Trophoblast cell (in vitro differentiated cells and primary cell): ENCODE results near the gene CUL7.
A peak's percentile ranks its signal among the peaks of the same experiment; 100 is the strongest.

ENCODE experiments used
- DNase-seq, 2 donors: peaks; one replicate each; pipeline ENCODE4 v3.0.0-alpha.2; 2016
- H2AFZ ChIP-seq: 2 replicates; pipeline ENCODE4 v1.6.1; 2013; ENCODE audit warnings: low read length, moderate library complexity, mild to moderate bottlenecking; ENCODE audit not compliant: insufficient read depth, poor library complexity
- H2AK5ac ChIP-seq: 2 replicates; pipeline ENCODE4 v1.6.1; 2013; ENCODE audit warnings: mild to moderate bottlenecking, low read length
- H2BK120ac ChIP-seq: 2 replicates; pipeline ENCODE4 v1.6.1; 2013; ENCODE audit warnings: low read length, mild to moderate bottlenecking, moderate library complexity; ENCODE audit not compliant: insufficient read depth, poor library complexity
- H2BK12ac ChIP-seq: 2 replicates; pipeline ENCODE4 v1.6.1; 2013; ENCODE audit warnings: mild to moderate bottlenecking, low read length, moderate library complexity
- H2BK5ac ChIP-seq: 2 replicates; pipeline ENCODE4 v1.6.1; 2013; ENCODE audit warnings: low read length, low read depth, moderate library complexity, mild to moderate bottlenecking; ENCODE audit not compliant: poor library complexity
- H3K14ac ChIP-seq: 2 replicates; pipeline ENCODE4 v1.6.1; 2013; ENCODE audit warnings: mild to moderate bottlenecking, low read length
- H3K18ac ChIP-seq: 2 replicates; pipeline ENCODE4 v1.6.1; 2013; ENCODE audit warnings: mild to moderate bottlenecking, low read length
- H3K23ac ChIP-seq: 2 replicates; pipeline ENCODE4 v1.6.1; 2013; ENCODE audit warnings: low read length
- H3K27ac ChIP-seq: 2 replicates; pipeline ENCODE4 v1.5.1; 2013; ENCODE audit warnings: low read depth, mild to moderate bottlenecking, inconsistent platforms, low read length, moderate library complexity
- H3K27me3 ChIP-seq: 2 replicates; pipeline ENCODE4 v1.6.1; 2013; ENCODE audit warnings: inconsistent platforms, mild to moderate bottlenecking, low read length, moderate library complexity; ENCODE audit not compliant: insufficient read depth
- H3K36me3 ChIP-seq, 2 experiments: 1 replicate in 1 of 2; 2 replicates in 1 of 2; pipeline ENCODE4 v1.6.1; 2013; ENCODE audit warnings: low read length in 2 of 2, mild to moderate bottlenecking in 2 of 2, moderate library complexity in 1 of 2; ENCODE audit not compliant: insufficient read depth in 2 of 2, control insufficient read depth in 1 of 2
- H3K4ac ChIP-seq: 2 replicates; pipeline ENCODE4 v1.6.1; 2013; ENCODE audit warnings: low read depth, mild to moderate bottlenecking, low read length, moderate library complexity
- H3K4me1 ChIP-seq, 2 experiments: 1 replicate in 1 of 2; 2 replicates in 1 of 2; pipeline ENCODE4 v1.6.1; 2013; ENCODE audit warnings: low read length in 2 of 2, mild to moderate bottlenecking in 2 of 2, moderate library complexity in 1 of 2; ENCODE audit not compliant: insufficient read depth in 2 of 2, control insufficient read depth in 1 of 2
- H3K4me2 ChIP-seq: 2 replicates; pipeline ENCODE4 v1.6.1; 2013; ENCODE audit warnings: inconsistent platforms, mild to moderate bottlenecking, low read length, moderate library complexity
- H3K4me3 ChIP-seq: 2 replicates; pipeline ENCODE4 v1.5.1; 2013; ENCODE audit warnings: mild to moderate bottlenecking, low read depth, low read length, inconsistent platforms
- H3K79me1 ChIP-seq: one replicate; pipeline ENCODE4 v1.6.1; 2013; ENCODE audit warnings: low read length
- H3K79me2 ChIP-seq: 2 replicates; pipeline ENCODE4 v1.6.1; 2013; ENCODE audit warnings: low read length, mild to moderate bottlenecking; ENCODE audit not compliant: control insufficient read depth, insufficient read depth, poor library complexity
- H3K9ac ChIP-seq: 2 replicates; pipeline ENCODE4 v1.6.1; 2013; ENCODE audit warnings: mild to moderate bottlenecking, low read length
- H3K9me3 ChIP-seq: 2 replicates; pipeline ENCODE4 v1.6.1; 2013; ENCODE audit warnings: low read depth, mild to moderate bottlenecking, control low read depth, inconsistent platforms, low read length; ENCODE audit not compliant: insufficient read depth
- H4K12ac ChIP-seq: 2 replicates; pipeline ENCODE4 v1.6.1; 2013; ENCODE audit warnings: low read depth, mild to moderate bottlenecking, low read length, moderate library complexity
- H4K8ac ChIP-seq: 2 replicates; pipeline ENCODE4 v1.6.1; 2013; ENCODE audit warnings: low read depth, mild to moderate bottlenecking, low read length, moderate library complexity
- H4K91ac ChIP-seq: one replicate; pipeline ENCODE4 v1.6.1; 2013; ENCODE audit warnings: low read depth, mild to moderate bottlenecking, low read length, moderate library complexity
- WGBS: extraction: QIAGEN DNeasy Blood & Tissue Kit; methylation state at CpG from one replicate; pipeline ENCODE4 v1.1.7; 2013; ENCODE audit warnings: missing lambda C conversion rate; ENCODE audit not compliant: insufficient read length, insufficient coverage; ENCODE audit errors: extremely low coverage; 5-methylcytosine and 5-hydroxymethylcytosine counted together

CUL7 gene

GRCh38 chr6:43058531-43058930 is 4.9 kb upstream of the CUL7 start:
- Histone ChIP-seq H3K23ac (no peak overlapping the region), H3K14ac (no peak overlapping the region), H3K4me3 (no peak overlapping the region), H2BK120ac (no peak overlapping the region), H3K4me1 (peaks cover 17 to 25% of the 10 kb centered on the region in 2 experiments), H3K4me2 (peak overlapping the region; percentile 91), H4K91ac (no peak overlapping the region), H4K12ac (no peak overlapping the region), H3K79me2 (peaks cover 5% of the 10 kb centered on the region), H3K36me3 (peaks cover 7 to 16% of the 10 kb centered on the region in 2 experiments), H3K18ac (no peak overlapping the region), H3K9me3 (no peaks in the 10 kb centered on the region), H2AK5ac (no peak overlapping the region), H3K27me3 (no peaks in the 10 kb centered on the region), H4K8ac (no peak overlapping the region), H2BK12ac (no peak overlapping the region), H3K4ac (peak overlapping the region; percentile 34), H3K9ac (peak overlapping the region; percentile 73), H2BK5ac (no peak overlapping the region), H3K27ac (no peak overlapping the region), H2AFZ (no peak overlapping the region), H3K79me1 (peaks cover 15% of the 10 kb centered on the region)
- peak in 1 of 2 donors; percentile 42 for DNase-seq
- WGBS = no CpG with 5 or more reads among the region's 1 CpG

GRCh38 chr6:43055966-43056365 is 2.3 kb upstream of the CUL7 start:
- H4K8ac ChIP-seq = no peak overlapping the region
- H4K91ac ChIP-seq = no peak overlapping the region
- no peaks in the 10 kb centered on the region for H3K9me3 ChIP-seq
- peak overlapping the region; percentile 5 for H3K4me2 ChIP-seq
- H4K12ac ChIP-seq = no peak overlapping the region
- WGBS = no CpG with 5 or more reads among the region's 8 CpGs
- H3K18ac ChIP-seq = no peak overlapping the region
- H3K79me1 ChIP-seq = peaks cover 23% of the 10 kb centered on the region
- H2AK5ac ChIP-seq = no peak overlapping the region
- peak overlapping the region; percentile 48 for H3K27ac ChIP-seq
- DNase-seq = peak; percentile 95 to 96
- no peak overlapping the region for H2AFZ ChIP-seq
- no peak overlapping the region for H2BK120ac ChIP-seq
- no peak overlapping the region for H3K23ac ChIP-seq
- H3K79me2 ChIP-seq = peaks cover 12% of the 10 kb centered on the region
- H3K14ac ChIP-seq = no peak overlapping the region
- no peak overlapping the region for H2BK12ac ChIP-seq
- H3K9ac ChIP-seq = no peak overlapping the region
- H3K27me3 ChIP-seq = no peaks in the 10 kb centered on the region
- peaks cover 10 to 19% of the 10 kb centered on the region in 2 experiments for H3K36me3 ChIP-seq
- peaks cover 25 to 45% of the 10 kb centered on the region in 2 experiments for H3K4me1 ChIP-seq
- H3K4ac ChIP-seq = no peak overlapping the region
- H2BK5ac ChIP-seq = peak overlapping the region; percentile 22
- no peak overlapping the region for H3K4me3 ChIP-seq

GRCh38 chr6:43054206-43054943 is 724 bp upstream of the CUL7 start:
- Histone ChIP-seq H4K8ac (peak overlapping the region; percentile 91), H3K4ac (peak overlapping the region; percentile 74), H3K79me2 (peaks cover 10% of the 10 kb centered on the region), H2BK120ac (peak overlapping the region; percentile 57), H3K18ac (peak overlapping the region; percentile 70), H3K9me3 (no peaks in the 10 kb centered on the region), H2BK5ac (peak overlapping the region; percentile 8), H2AFZ (peak overlapping the region; percentile 73), H3K27ac (peak overlapping the region; percentile 57), H4K12ac (peak overlapping the region; percentile 20), H2BK12ac (peak overlapping the region; percentile 89), H3K9ac (no peak overlapping the region), H3K14ac (peak overlapping the region; percentile 65), H3K4me3 (no peak overlapping the region), H2AK5ac (peak overlapping the region; percentile 99), H3K79me1 (peaks cover 12% of the 10 kb centered on the region), H3K4me2 (peak overlapping the region; percentile 72), H3K4me1 (peaks cover 21 to 43% of the 10 kb centered on the region in 2 experiments), H3K27me3 (no peaks in the 10 kb centered on the region), H4K91ac (peak overlapping the region; percentile 85), H3K36me3 (peaks cover 23 to 33% of the 10 kb centered on the region in 2 experiments), H3K23ac (no peak overlapping the region)
- no peak for DNase-seq
- WGBS = no CpG with 5 or more reads among the region's 17 CpGs

GRCh38 chr6:43052842-43053544 is 658 bp downstream of the CUL7 start:
- Histone ChIP-seq H4K12ac (peak overlapping the region; percentile 97), H2AK5ac (peak overlapping the region; percentile 99), H3K79me2 (peaks cover 8% of the 10 kb centered on the region), H3K27ac (peak overlapping the region; percentile 94), H3K27me3 (no peaks in the 10 kb centered on the region), H3K9me3 (no peaks in the 10 kb centered on the region), H3K23ac (no peak overlapping the region), H3K79me1 (peaks cover 9% of the 10 kb centered on the region), H2BK5ac (peak overlapping the region; percentile 96), H3K18ac (peak overlapping the region; percentile 99), H3K4me3 (peak overlapping the region; percentile 76), H4K8ac (peak overlapping the region; percentile 100), H3K36me3 (peaks cover 29 to 40% of the 10 kb centered on the region in 2 experiments), H3K4me1 (peaks cover 18 to 39% of the 10 kb centered on the region in 2 experiments), H3K4me2 (peak overlapping the region; percentile 72), H2BK12ac (peak overlapping the region; percentile 31), H3K14ac (peak overlapping the region; percentile 100), H3K4ac (peak overlapping the region; percentile 99), H2BK120ac (peak overlapping the region; percentile 97), H2AFZ (peak overlapping the region; percentile 68), H3K9ac (peak overlapping the region; percentile 92), H4K91ac (peak overlapping the region; percentile 100)
- WGBS = no CpG with 5 or more reads among the region's 22 CpGs
- peak in 1 of 2 donors; percentile 12 for DNase-seq
